Measurements from ENCODE around the gene IL1RAPL1.

The IL1RAPL1 gene

GRCh38 chrX:28802625-28803024, 215.4 kb downstream of the IL1RAPL1 start:
- no peak for DNase-seq

- no peak for DNase-seq
These were observed 248.7 kb downstream of the IL1RAPL1 start for GRCh38 chrX:28835991-28836390.

- DNase-seq, result no peak
These were observed 256.6 kb downstream of the IL1RAPL1 start for GRCh38 chrX:28843817-28844216.

- DNase-seq, result no peak
These were observed 260.2 kb downstream of the IL1RAPL1 start for GRCh38 chrX:28847423-28847822.

- DNase-seq, result no peak
These were observed 261.5 kb downstream of the IL1RAPL1 start for GRCh38 chrX:28848707-28849106.

- DNase-seq, result no peak
These were observed 263.7 kb downstream of the IL1RAPL1 start for GRCh38 chrX:28850955-28851354.

GRCh38 chrX:28851871-28852270, 264.6 kb downstream of the IL1RAPL1 start:
- no peak for DNase-seq

GRCh38 chrX:28854637-28855036, 267.4 kb downstream of the IL1RAPL1 start:
- DNase-seq, result no peak

- no peak for DNase-seq
These were observed 289.2 kb downstream of the IL1RAPL1 start for GRCh38 chrX:28876408-28876807.

- DNase-seq, result no peak
These were observed 289.7 kb downstream of the IL1RAPL1 start for GRCh38 chrX:28876901-28877300.

GRCh38 chrX:28880136-28880535, 292.9 kb downstream of the IL1RAPL1 start:
- DNase-seq, result no peak

- no peak for DNase-seq
These were observed 297.6 kb downstream of the IL1RAPL1 start for GRCh38 chrX:28884823-28885222.

GRCh38 chrX:28888416-28888815, 301.2 kb downstream of the IL1RAPL1 start:
- DNase-seq, result no peak

GRCh38 chrX:28889591-28890090, 302.4 kb downstream of the IL1RAPL1 start:
- DNase-seq, result no peak

GRCh38 chrX:28901637-28902036, 314.4 kb downstream of the IL1RAPL1 start:
- DNase-seq, result no peak

GRCh38 chrX:28910487-28910886, 323.2 kb downstream of the IL1RAPL1 start:
- DNase-seq, result no peak

- no peak for DNase-seq
These were observed 333.1 kb downstream of the IL1RAPL1 start for GRCh38 chrX:28920153-28920943.

- no peak for DNase-seq
These were observed 334.9 kb downstream of the IL1RAPL1 start for GRCh38 chrX:28922106-28922505.

GRCh38 chrX:28946846-28947245, 359.6 kb downstream of the IL1RAPL1 start:
- DNase-seq, result no peak

GRCh38 chrX:28960063-28960462, 372.8 kb downstream of the IL1RAPL1 start:
- DNase-seq, result no peak

- DNase-seq, result no peak
These were observed 379.1 kb downstream of the IL1RAPL1 start for GRCh38 chrX:28966331-28966730.

GRCh38 chrX:28969126-28969525, 381.9 kb downstream of the IL1RAPL1 start:
- no peak for DNase-seq

GRCh38 chrX:28979877-28980276, 392.6 kb downstream of the IL1RAPL1 start:
- no peak for DNase-seq

- DNase-seq, result no peak
These were observed 394.7 kb downstream of the IL1RAPL1 start for GRCh38 chrX:28981952-28982351.

GRCh38 chrX:28988246-28988645, 401.0 kb downstream of the IL1RAPL1 start:
- no peak for DNase-seq
